ENCODE measurements around the gene SORT1. TPM values are rescaled to one million over a fixed set of nuclear protein-coding genes. Genes with fewer than 3 reads are reported as not detected.

SORT1 gene
- polyA plus RNA-seq, 1 donor from 2014 or later: 33.3 TPM

- Histone ChIP-seq H2AFZ (ENCODE audit: low read depth, low read length) (peak overlapping the region; percentile 96), H3K27ac (ENCODE audit: low read length) (no peak overlapping the region)
- TF ChIP-seq REST (IDR thresholded peaks at IDR 0.05; ENCODE audit: borderline replicate concordance) (no peak), EP300 (conservative IDR thresholded peaks at IDR 0.05; ENCODE audit: poor library complexity, severe bottlenecking) (no peak), TAF1 (IDR thresholded peaks at IDR 0.05; ENCODE audit: low read depth) (no peak), SMC3 (conservative IDR thresholded peaks at IDR 0.05; ENCODE audit: poor library complexity) (no peak), EZH2 (IDR thresholded peaks at IDR 0.05; ENCODE audit: borderline replicate concordance, insufficient read depth, low read length, poor library complexity, severe bottlenecking) (no peak), POLR2AphosphoS5 (IDR thresholded peaks at IDR 0.05) (no peak), MXI1 (conservative IDR thresholded peaks at IDR 0.05; ENCODE audit: poor library complexity, severe bottlenecking) (no peak), RAD21 (conservative IDR thresholded peaks at IDR 0.05) (no peak), CTCF (IDR thresholded peaks at IDR 0.05; ENCODE audit: poor library complexity, severe bottlenecking) (no peak)
Measured at GRCh38 chr1:109282497-109282951, 115.2 kb downstream of the SORT1 start.

GRCh38 chr1:109281680-109282496 lies 115.8 kb downstream of the SORT1 start:
- TF ChIP-seq CTCF (IDR thresholded peaks at IDR 0.05; ENCODE audit: poor library complexity, severe bottlenecking) (no peak), MXI1 (conservative IDR thresholded peaks at IDR 0.05; ENCODE audit: poor library complexity, severe bottlenecking) (no peak), REST (IDR thresholded peaks at IDR 0.05; ENCODE audit: borderline replicate concordance) (no peak)
- no peaks in the 10 kb centered on the region for H3F3A ChIP-seq (ENCODE audit: insufficient read depth, low read length, poor library complexity, severe bottlenecking)
- H3K9ac ChIP-seq (ENCODE audit: low read length): peak overlapping the region; percentile 72
- H4K20me1 ChIP-seq (ENCODE audit: insufficient read depth): no peaks in the 10 kb centered on the region
- H3K9me3 ChIP-seq (ENCODE audit: low read length): no peaks in the 10 kb centered on the region
- H3K4me3 ChIP-seq (ENCODE audit: low read length): peak overlapping the region; percentile 74
- peaks cover 7% of the 10 kb centered on the region for H3K79me2 ChIP-seq (replicated peaks; ENCODE audit: insufficient read depth, low read length)
- H3K9me2 ChIP-seq (ENCODE audit: insufficient read depth, low read length): no peaks in the 10 kb centered on the region
- H2AFZ ChIP-seq (ENCODE audit: low read depth, low read length): no peak overlapping the region
- peak overlapping the region; percentile 72 for H3K4me2 ChIP-seq (ENCODE audit: low read length)
- H3K27me3 ChIP-seq (ENCODE audit: insufficient read depth, low read depth, low read length): no peaks in the 10 kb centered on the region
- H3K27ac ChIP-seq (ENCODE audit: low read length): no peak overlapping the region
- H3K36me3 ChIP-seq (ENCODE audit: insufficient read depth, low read length): no peaks in the 10 kb centered on the region

More at GRCh38 chr1:109282497-109282951, 115.2 kb downstream of the SORT1 start:
- Histone ChIP-seq H3K4me3 (ENCODE audit: low read length) (peak overlapping the region; percentile 74), H3K9me2 (ENCODE audit: insufficient read depth, low read length) (no peaks in the 10 kb centered on the region), H3K36me3 (ENCODE audit: insufficient read depth, low read length) (no peaks in the 10 kb centered on the region), H3F3A (ENCODE audit: insufficient read depth, low read length, poor library complexity, severe bottlenecking) (no peaks in the 10 kb centered on the region), H3K4me2 (ENCODE audit: low read length) (peak overlapping the region; percentile 72), H4K20me1 (ENCODE audit: insufficient read depth) (no peaks in the 10 kb centered on the region), H3K79me2 (replicated peaks; ENCODE audit: insufficient read depth, low read length) (peaks cover 7% of the 10 kb centered on the region), H3K9me3 (ENCODE audit: low read length) (no peaks in the 10 kb centered on the region), H3K27me3 (ENCODE audit: insufficient read depth, low read depth, low read length) (no peaks in the 10 kb centered on the region), H3K9ac (ENCODE audit: low read length) (peak overlapping the region; percentile 72)
